H1 (cell line): ENCODE measurements around the gene POPDC3. TPM values are rescaled to one million over a fixed set of nuclear protein-coding genes. Genes with fewer than 3 reads are reported as not detected.
A peak's percentile ranks its signal among the peaks of the same experiment; 100 is the strongest.

Experiments
- CTCF ChIA-PET: fragments of 300-600 bp; sonication (Branson Sonifier 250); formaldehyde crosslinking; loops from one replicate; lab custom pipeline; 2021; ENCODE audit not compliant: partially characterized antibody; lab: Charles Lee
- POLR2A ChIA-PET: fragments of 300-600 bp; sonication (Branson Sonifier 250); formaldehyde crosslinking; loops from one replicate; lab custom pipeline; 2021; ENCODE audit warnings: inconsistent platforms; ENCODE audit not compliant: partially characterized antibody; lab: Charles Lee
- DNase-seq, 2 experiments: peaks; one replicate each; pipeline versions ENCODE4 v3.0.0 to v3.0.0-alpha.2; 2010 to 2022; ENCODE audit warnings: low spot score in 2 of 2, low read depth in 1 of 2, mixed read lengths in 1 of 2
- FAIRE-seq: peaks from 2 replicates; lab custom pipeline; 2011; peaks lifted over from hg19 to GRCh38; lab: Jason Lieb, UNC
- H2AFZ ChIP-seq: 2 replicates; pipeline ENCODE4 v1.8.1; 2012; ENCODE audit warnings: low read length, inconsistent platforms
- H2AK5ac ChIP-seq: 2 replicates; pipeline ENCODE4 v1.6.1; 2013; ENCODE audit warnings: low read depth, low read length
- H2BK120ac ChIP-seq: replicated peaks from 2 replicates; pipeline ENCODE3; 2013; ENCODE audit warnings: low read depth, low read length, inconsistent platforms
- H2BK12ac ChIP-seq: 2 replicates; pipeline ENCODE4 v1.6.1; 2013; ENCODE audit warnings: low read depth, low read length
- H2BK15ac ChIP-seq: 2 replicates; pipeline ENCODE4 v1.6.1; 2013; ENCODE audit warnings: low read length
- H2BK20ac ChIP-seq: 2 replicates; pipeline ENCODE4 v1.6.1; 2013; ENCODE audit warnings: low read length
- H2BK5ac ChIP-seq: 2 replicates; pipeline ENCODE4 v1.6.1; 2013; ENCODE audit warnings: low read depth, low read length
- H3K14ac ChIP-seq: 2 replicates; pipeline ENCODE4 v1.6.1; 2013; ENCODE audit warnings: inconsistent platforms; ENCODE audit not compliant: insufficient read length
- H3K18ac ChIP-seq: 2 replicates; pipeline ENCODE4 v1.6.1; 2013; ENCODE audit warnings: low read length; ENCODE audit errors: extremely low read depth
- H3K23ac ChIP-seq: 2 replicates; pipeline ENCODE4 v1.6.1; 2013; ENCODE audit warnings: inconsistent platforms; ENCODE audit not compliant: insufficient read length
- H3K23me2 ChIP-seq: 2 replicates; pipeline ENCODE4 v1.6.1; 2013; ENCODE audit warnings: low read depth, low read length
- H3K27ac ChIP-seq: 2 replicates; pipeline ENCODE4 v1.6.1; 2011; ENCODE audit warnings: low read depth, low read length, inconsistent platforms
- H3K27me3 ChIP-seq, 4 experiments: replicated peaks in 1 of 4; 1 replicate in 1 of 4; 2 replicates in 3 of 4; pipeline versions ENCODE4 v1.6.1 to v1.8.1; 2011 to 2013; ENCODE audit warnings: low read length in 3 of 4, mild to moderate bottlenecking in 3 of 4, inconsistent platforms in 2 of 4, mixed read lengths in 2 of 4, moderate library complexity in 1 of 4; ENCODE audit not compliant: control insufficient read depth in 3 of 4, insufficient read depth in 3 of 4; ENCODE audit errors: extremely low read depth in 1 of 4
- H3K36me3 ChIP-seq, 4 experiments: 2 replicates each; pipeline versions ENCODE4 v1.6.1 to v1.8.1; 2011 to 2013; ENCODE audit warnings: mild to moderate bottlenecking in 4 of 4, low read length in 3 of 4, moderate library complexity in 2 of 4, control low read depth in 1 of 4, inconsistent platforms in 1 of 4; ENCODE audit not compliant: insufficient read depth in 4 of 4, control insufficient read depth in 2 of 4
- H3K4ac ChIP-seq: replicated peaks from 2 replicates; pipeline ENCODE3; 2013; ENCODE audit warnings: low read length, low read depth, mixed read lengths, inconsistent platforms; ENCODE audit not compliant: insufficient read length
- H3K4me1 ChIP-seq, 4 experiments: replicated peaks in 1 of 4; 1 replicate in 1 of 4; 2 replicates in 3 of 4; pipeline versions ENCODE4 v1.6.1 to v1.8.1; 2011 to 2013; ENCODE audit warnings: low read length in 3 of 4, inconsistent platforms in 2 of 4, mixed read lengths in 1 of 4; ENCODE audit not compliant: insufficient read depth in 4 of 4, control insufficient read depth in 3 of 4
- H3K4me2 ChIP-seq, 2 experiments: 2 replicates each; pipeline versions ENCODE4 v1.6.1 to v1.8.1; 2011 to 2013; ENCODE audit warnings: low read depth in 2 of 2, low read length in 2 of 2, control low read depth in 1 of 2, inconsistent platforms in 1 of 2, mild to moderate bottlenecking in 1 of 2; ENCODE audit not compliant: insufficient read depth in 1 of 2
- H3K4me3 ChIP-seq, 4 experiments: fragments of 200-600, 300-600 bp in 1 of 4; sonication (generic), shearing (Covaris generic), sonication (Bioruptor Twin) in 1 of 4; 2 replicates each; pipeline versions ENCODE4 v1.5.1 to v1.8.1; 2011 to 2016; ENCODE audit warnings: low read length in 4 of 4, low read depth in 3 of 4, control low read depth in 2 of 4, inconsistent platforms in 2 of 4, mild to moderate bottlenecking in 2 of 4, mixed read lengths in 1 of 4, moderate library complexity in 1 of 4; ENCODE audit not compliant: insufficient read depth in 2 of 4; ENCODE audit errors: extremely low read depth in 1 of 4
- H3K56ac ChIP-seq: replicated peaks from 2 replicates; pipeline ENCODE3; 2013; ENCODE audit warnings: low read depth, mild to moderate bottlenecking, mixed read lengths, low read length, inconsistent platforms; ENCODE audit not compliant: insufficient read length
- H3K79me1 ChIP-seq: 2 replicates; pipeline ENCODE4 v1.6.1; 2013; ENCODE audit warnings: low read depth, low read length, control low read depth
- H3K79me2 ChIP-seq, 2 experiments: 2 replicates each; pipeline versions ENCODE4 v1.6.1 to v1.8.1; 2012 to 2013; ENCODE audit warnings: low read length in 2 of 2, mild to moderate bottlenecking in 2 of 2, inconsistent platforms in 1 of 2; ENCODE audit not compliant: insufficient read depth in 2 of 2, control insufficient read depth in 1 of 2
- H3K9ac ChIP-seq, 4 experiments: replicated peaks in 1 of 4; 1 replicate in 1 of 4; 2 replicates in 3 of 4; pipeline versions ENCODE4 v1.6.1 to v1.8.1; 2011 to 2013; ENCODE audit warnings: low read depth in 3 of 4, low read length in 3 of 4, control low read depth in 2 of 4, mild to moderate bottlenecking in 2 of 4, moderate library complexity in 2 of 4, inconsistent platforms in 1 of 4; ENCODE audit errors: extremely low read depth in 1 of 4
- H3K9me3 ChIP-seq, 2 experiments: 2 replicates each; pipeline versions ENCODE4 v1.6.1 to v1.8.1; 2012 to 2013; ENCODE audit warnings: mild to moderate bottlenecking in 2 of 2, moderate library complexity in 2 of 2, control low read depth in 1 of 2, inconsistent platforms in 1 of 2, low read depth in 1 of 2, low read length in 1 of 2, mixed read lengths in 1 of 2; ENCODE audit not compliant: insufficient read depth in 2 of 2
- H4K20me1 ChIP-seq, 2 experiments: replicated peaks in 1 of 2; 2 replicates each; pipeline versions ENCODE3 to v1.8.1; 2011 to 2013; ENCODE audit warnings: inconsistent platforms in 2 of 2, low read length in 2 of 2, mild to moderate bottlenecking in 1 of 2; ENCODE audit not compliant: insufficient read depth in 2 of 2, control insufficient read depth in 1 of 2
- H4K5ac ChIP-seq: 2 replicates; pipeline ENCODE4 v1.6.1; 2013; ENCODE audit warnings: low read length, low read depth, mixed read lengths, inconsistent platforms; ENCODE audit not compliant: insufficient read length
- H4K8ac ChIP-seq: 2 replicates; pipeline ENCODE4 v1.8.0; 2013; ENCODE audit warnings: mild to moderate bottlenecking, moderate library complexity, low read length, inconsistent platforms; ENCODE audit not compliant: insufficient read depth; ENCODE audit errors: extremely low read depth
- H4K91ac ChIP-seq: replicated peaks from 2 replicates; pipeline ENCODE3; 2013; ENCODE audit warnings: low read length, mixed read lengths, inconsistent platforms; ENCODE audit not compliant: insufficient read length
- E2F6 ChIP-seq: IDR thresholded peaks from 2 replicates; pipeline ENCODE4 v1.6.1; 2012; ENCODE audit warnings: inconsistent platforms
- EZH2 ChIP-seq: fragments of 200-600 bp; sonication (generic); IDR thresholded peaks from 2 replicates; pipeline ENCODE4 v1.7.1; 2012; ENCODE audit warnings: low read depth, mild to moderate bottlenecking, moderate library complexity, low read length, inconsistent platforms; ENCODE audit not compliant: severe bottlenecking
- GTF2F1 ChIP-seq: IDR thresholded peaks from 2 replicates; pipeline ENCODE4 v1.6.1; 2012; ENCODE audit warnings: low read depth, low read length, improper control_type of control experiment, borderline replicate concordance
- HDAC2 ChIP-seq, 2 experiments: fragments of 300-600 bp in 1 of 2; sonication (generic) in 1 of 2; IDR thresholded peaks; 2 replicates each; pipeline ENCODE4 v1.6.1; 2011 to 2012; ENCODE audit warnings: low read depth in 2 of 2, low read length in 2 of 2, mild to moderate bottlenecking in 2 of 2, moderate library complexity in 2 of 2, borderline replicate concordance in 1 of 2, inconsistent platforms in 1 of 2
- KDM1A ChIP-seq: fragments of 200-600, 300-600 bp; sonication (generic); IDR thresholded peaks from 2 replicates; pipeline ENCODE4 v1.7.1; 2016; ENCODE audit warnings: mild to moderate bottlenecking, low read length, borderline replicate concordance
- NRF1 ChIP-seq: IDR thresholded peaks from 2 replicates; pipeline ENCODE4 v1.6.1; 2011; ENCODE audit warnings: mild to moderate bottlenecking, low read depth, low read length, improper control_type of control experiment
- PHF8 ChIP-seq: fragments of 200-600 bp; sonication (generic); conservative IDR thresholded peaks from 2 replicates; pipeline ENCODE4 v1.7.1; 2012; ENCODE audit warnings: low read depth, mild to moderate bottlenecking, inconsistent platforms, low read length, moderate library complexity
- TBP ChIP-seq: IDR thresholded peaks from 2 replicates; pipeline ENCODE4 v1.6.1; 2011; ENCODE audit warnings: low read depth, low read length, improper control_type of control experiment
- WGBS, 2 experiments: shearing (Covaris generic) in 1 of 2; methylation state at CpG; one replicate each; pipeline versions ENCODE4 v1.1.6 to v1.1.7; 2013 to 2015; ENCODE audit warnings: low lambda C conversion rate in 2 of 2, mixed read lengths in 2 of 2, inconsistent platforms in 1 of 2, low coverage in 1 of 2, missing lambda C conversion rate in 1 of 2; ENCODE audit not compliant: insufficient replicate concordance in 2 of 2, insufficient coverage in 1 of 2, insufficient read length in 1 of 2; ENCODE audit errors: extremely low coverage in 1 of 2, missing lambda C conversion rate in 1 of 2; 5-methylcytosine and 5-hydroxymethylcytosine counted together
- polyA plus RNA-seq, 7 experiments: library from polyadenylated mRNA; depleted of rRNA in 3 of 7; stranded (reverse) in 5 of 7; unstranded in 2 of 7; fragments of >200 nt in 5 of 7; fragments of 200-250 nt in 2 of 7; gene quantifications; 1 replicate in 5 of 7; 2 replicates in 1 of 7; 4 replicates in 1 of 7; pipeline versions ENCODE4 v1.2.1 to v1.2.3, GENCODE V29; 2011 to 2013; ENCODE audit warnings: missing spikeins in 2 of 7, mixed read lengths in 2 of 7
- total RNA-seq: library from RNA; stranded (reverse); fragmentation: NEBNext Ultra II Directional; extraction: Animal tissue kit (Norgen Biotek cat#: 25700); gene quantifications from 2 replicates; pipeline ENCODE4 v1.2.1, GENCODE V29; 2021
- TF ChIP-seq, protein P1 (sequence below): IDR thresholded peaks from 2 replicates; pipeline ENCODE4 v1.6.1; 2012; ENCODE audit warnings: inconsistent platforms

POPDC3 gene
- total and polyA plus RNA-seq, 2 of the 8 experiments (the other 6 are each of a cell fraction or from before 2014, with no cell fraction given): 3.7 to 6.5 TPM

DNA sequence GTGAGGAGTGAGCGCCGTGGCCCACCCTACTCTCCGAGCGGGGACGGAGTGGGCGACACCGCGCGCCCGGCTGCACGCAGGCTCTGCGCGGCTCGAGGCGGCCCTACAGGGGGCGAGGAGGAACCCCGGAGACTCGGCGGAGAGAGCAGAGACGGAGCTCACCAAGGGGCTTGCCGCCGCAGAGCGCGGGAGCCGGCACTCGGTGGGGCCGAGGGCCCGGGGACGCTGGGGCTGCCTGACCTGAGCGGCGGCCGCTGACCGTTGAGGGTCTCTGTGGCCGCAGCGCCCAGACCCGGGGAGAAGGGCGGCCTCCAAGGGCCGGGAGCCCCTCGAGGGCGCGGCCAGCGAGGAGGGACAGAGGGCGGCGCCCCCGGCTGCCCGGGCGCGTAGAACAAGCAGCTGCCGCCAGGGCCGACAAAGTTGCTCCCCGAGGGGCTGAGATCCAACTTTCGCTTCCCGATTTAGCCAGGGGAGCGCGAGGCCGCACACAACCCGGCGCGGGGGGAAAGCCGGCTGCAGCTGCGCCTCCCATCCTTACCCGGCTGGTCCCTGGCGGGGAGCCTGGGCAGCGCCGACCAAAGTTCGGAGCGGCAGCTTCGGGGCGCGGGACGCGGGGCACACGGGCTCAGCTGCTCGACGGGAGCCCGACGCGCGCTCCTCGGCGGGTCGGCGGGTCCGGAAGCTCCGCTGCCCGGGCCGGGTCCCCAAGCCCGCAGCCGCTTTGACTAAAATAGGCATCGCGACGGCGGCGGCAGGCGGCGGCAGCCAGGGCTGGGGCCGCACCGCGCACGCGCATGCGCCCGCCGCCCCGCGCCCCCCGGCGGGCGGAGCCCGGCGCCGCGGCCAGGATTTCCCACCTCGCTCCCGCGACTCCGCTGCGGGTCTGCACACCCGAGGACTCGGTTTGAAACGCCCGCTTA, 43.1 kb downstream of the POPDC3 start:
- H2BK5ac ChIP-seq: no peak overlapping the region
- H3K27me3 ChIP-seq: peaks cover 9 to 32% (median 23%) of the 10 kb centered on the region in 4 experiments
- H2BK15ac ChIP-seq: no peak overlapping the region
- H3K79me1 ChIP-seq: no peaks in the 10 kb centered on the region
- H3K18ac ChIP-seq: peak overlapping the region; percentile 15; the same call in 1 of the 2 replicates
- no peak overlapping the region for H2AK5ac ChIP-seq
- WGBS, 2 experiments: 1% methylated on average over 70 of the region's 122 CpGs; no CpG with 5 or more reads in 1 of the 2 experiments
- POLR2A ChIA-PET: interaction anchor here (0.6 to 1.2 kb wide), 5 partner anchors 41 to 1122 kb away, joined by 3 to 5 read pairs (median 3); partner anchors contain the start of gene LIN28B
- H3K4me3 ChIP-seq: peak overlapping the region; percentile 60 to 85 (median 66)
- H3K4me2 ChIP-seq: peak overlapping the region; percentile 85 to 96
- H3K23me2 ChIP-seq: peaks cover 10% of the 10 kb centered on the region; the same call in 1 of the 2 replicates
- H4K91ac ChIP-seq: no peak overlapping the region
- CTCF ChIA-PET: interaction anchor here (0.7 to 1.4 kb wide), 10 partner anchors 10 to 226 kb away, joined by 3 to 6 read pairs (median 4); no protein-coding TSS in a partner anchor
- H3K79me2 ChIP-seq: no peaks in the 10 kb centered on the region
- no peak overlapping the region for H2BK120ac ChIP-seq
- no peaks in the 10 kb centered on the region for H3K36me3 ChIP-seq
- H3K9me3 ChIP-seq: no peaks in the 10 kb centered on the region
- DNase-seq (peak; percentile 21 to 78), FAIRE-seq (no peak)
- peak overlapping the region; percentile 95 for H2AFZ ChIP-seq
- no peak overlapping the region for H3K56ac ChIP-seq
- no peak overlapping the region; the same call in 1 of the 2 replicates for H2BK12ac ChIP-seq
- H4K20me1 ChIP-seq: peaks cover 0 to 4% of the 10 kb centered on the region in 2 experiments
- H3K27ac ChIP-seq: no peak overlapping the region
- H3K4ac ChIP-seq: no peak overlapping the region
- H3K14ac ChIP-seq: no peak overlapping the region
- H2BK20ac ChIP-seq: no peak overlapping the region
- peaks cover 0 to 3% (median 2%) of the 10 kb centered on the region in 4 experiments; a peak in 3 of 7 replicates for H3K4me1 ChIP-seq
- H3K9ac ChIP-seq: peak overlapping the region; percentile 14 to 47 (median 31); a peak in 4 of 7 replicates
- H4K8ac ChIP-seq: peak overlapping the region; percentile 91
- H3K23ac ChIP-seq: no peak overlapping the region
- no peak overlapping the region for H4K5ac ChIP-seq
- TF ChIP-seq GTF2F1 (no peak), E2F6 (peak; percentile 66), EZH2 (peak; percentile 57), HDAC2 (IDR thresholded peaks at IDR 0.05; ENCODE audit: borderline replicate concordance in 1 of 2, low read depth in 2 of 2, low read length in 2 of 2) (no peak), PHF8 (peak; percentile 27; the same call in 1 of the 2 replicates), NRF1 (peak; percentile 50), KDM1A (no peak), TBP (peak; percentile 53; the same call in 1 of the 2 replicates)
- TF ChIP-seq, protein P1, sequence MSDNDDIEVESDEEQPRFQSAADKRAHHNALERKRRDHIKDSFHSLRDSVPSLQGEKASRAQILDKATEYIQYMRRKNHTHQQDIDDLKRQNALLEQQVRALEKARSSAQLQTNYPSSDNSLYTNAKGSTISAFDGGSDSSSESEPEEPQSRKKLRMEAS: peak; percentile 52
